Measurements from ENCODE around the gene RPL27. TPM values are rescaled to one million over a fixed set of nuclear protein-coding genes. Genes with fewer than 3 reads are reported as not detected.

The RPL27 gene
- total RNA-seq, 2 experiments from 2014 or later, result 1,923 to 1,951 TPM

DNA sequence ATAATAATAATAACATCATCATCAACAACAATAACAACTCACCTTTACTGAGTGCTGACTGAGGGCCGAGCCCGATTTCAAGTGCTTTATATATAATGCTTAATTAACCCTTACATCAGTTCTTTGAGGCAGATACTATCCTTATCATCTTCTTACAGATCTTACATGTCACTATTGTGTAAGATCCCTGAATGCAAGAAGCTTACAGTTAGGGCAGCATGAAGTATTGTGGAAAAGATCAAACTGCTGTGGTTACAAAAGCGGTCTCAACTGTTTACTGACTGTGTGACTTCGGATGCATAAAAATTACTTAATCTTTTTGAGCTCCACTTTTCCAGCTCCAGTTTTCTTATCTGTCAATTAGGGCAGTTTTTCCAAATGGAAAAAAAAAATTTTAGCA is 20.7 kb downstream of the RPL27 start:
- Histone ChIP-seq H3K9me3 (ENCODE audit: control insufficient read depth in 1 of 2, insufficient read depth in 1 of 2, low read length in 2 of 2) (no peaks in the 10 kb centered on the region), H3K36me3 (ENCODE audit: insufficient read depth, low read length) (peaks cover 14% of the 10 kb centered on the region), H3K4me3 (ENCODE audit: low read length) (no peak overlapping the region), H3K27me3 (ENCODE audit: control insufficient read depth in 1 of 2, insufficient read depth in 2 of 2, low read length in 2 of 2) (no peaks in the 10 kb centered on the region), H3K4me1 (ENCODE audit: insufficient read depth, low read length) (peaks cover 42% of the 10 kb centered on the region), H3K27ac (ENCODE audit: low read depth in 1 of 2, low read length in 2 of 2) (peak overlapping the region in 1 of 2 donors; percentile 22)
- POLR2A ChIA-PET, result interaction anchor here (0.7 to 2.6 kb wide), 5 partner anchors 12 to 465 kb away, joined by 3 to 11 read pairs (median 3); partner anchors contain the start of genes DHX8, IFI35 and RPL27
- intact Hi-C loops (cut with DNase I, micrococcal nuclease), result no loop called here
- H3K4me1 Mint-ChIP-seq (ENCODE audit: low read depth), result peaks cover 41% of the 10 kb centered on the region
- DNase-seq (peak in 1 of 14 experiments; percentile 36), ATAC-seq (ENCODE audit: poor library complexity) (no peak)
- H3K27ac Mint-ChIP-seq, result peak overlapping the region; percentile 67
- H3K36me3 Mint-ChIP-seq (ENCODE audit: low read depth), result peaks cover 20% of the 10 kb centered on the region
- H3K4me3 Mint-ChIP-seq, result peak overlapping the region; percentile 61
- no peaks in the 10 kb centered on the region for H3K9me3 Mint-ChIP-seq
- TF ChIP-seq, protein P1, sequence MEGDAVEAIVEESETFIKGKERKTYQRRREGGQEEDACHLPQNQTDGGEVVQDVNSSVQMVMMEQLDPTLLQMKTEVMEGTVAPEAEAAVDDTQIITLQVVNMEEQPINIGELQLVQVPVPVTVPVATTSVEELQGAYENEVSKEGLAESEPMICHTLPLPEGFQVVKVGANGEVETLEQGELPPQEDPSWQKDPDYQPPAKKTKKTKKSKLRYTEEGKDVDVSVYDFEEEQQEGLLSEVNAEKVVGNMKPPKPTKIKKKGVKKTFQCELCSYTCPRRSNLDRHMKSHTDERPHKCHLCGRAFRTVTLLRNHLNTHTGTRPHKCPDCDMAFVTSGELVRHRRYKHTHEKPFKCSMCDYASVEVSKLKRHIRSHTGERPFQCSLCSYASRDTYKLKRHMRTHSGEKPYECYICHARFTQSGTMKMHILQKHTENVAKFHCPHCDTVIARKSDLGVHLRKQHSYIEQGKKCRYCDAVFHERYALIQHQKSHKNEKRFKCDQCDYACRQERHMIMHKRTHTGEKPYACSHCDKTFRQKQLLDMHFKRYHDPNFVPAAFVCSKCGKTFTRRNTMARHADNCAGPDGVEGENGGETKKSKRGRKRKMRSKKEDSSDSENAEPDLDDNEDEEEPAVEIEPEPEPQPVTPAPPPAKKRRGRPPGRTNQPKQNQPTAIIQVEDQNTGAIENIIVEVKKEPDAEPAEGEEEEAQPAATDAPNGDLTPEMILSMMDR (IDR thresholded peaks at IDR 0.05), result no peak
- H3K27me3 Mint-ChIP-seq, result no peaks in the 10 kb centered on the region
- CTCF ChIA-PET, result interaction anchor here (1.2 kb wide), 1 partner anchor 21 kb away, joined by 3 read pairs; the partner anchor contains the start of gene RPL27

DNA sequence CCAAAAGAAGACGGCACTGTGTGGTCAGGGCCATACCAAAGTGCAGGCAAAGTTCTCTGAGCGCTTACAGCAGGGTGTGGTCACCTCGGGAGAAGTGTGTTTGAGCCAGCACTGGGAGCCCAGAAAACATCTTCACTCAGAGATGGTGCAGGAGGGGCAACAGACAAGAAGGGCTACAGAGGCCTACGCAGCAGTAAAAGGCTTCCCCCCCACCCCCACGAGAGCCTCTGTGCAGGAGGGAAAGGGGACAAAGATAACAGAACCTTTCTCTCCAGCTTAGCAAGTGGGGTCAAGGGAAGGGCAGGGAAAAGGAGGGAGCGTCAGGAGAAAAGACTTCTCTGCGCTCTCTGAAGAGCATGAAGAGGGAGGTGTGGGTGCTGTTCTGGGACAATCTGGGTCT is 21.2 kb downstream of the RPL27 start:
- H3K4me3 Mint-ChIP-seq, result peak overlapping the region; percentile 86
- TF ChIP-seq, protein P1 (IDR thresholded peaks at IDR 0.05), result no peak
- H3K4me1 Mint-ChIP-seq (ENCODE audit: low read depth), result peaks cover 45% of the 10 kb centered on the region
- H3K4me3 ChIP-seq (ENCODE audit: low read length), result no peak overlapping the region
- no peaks in the 10 kb centered on the region for H3K9me3 Mint-ChIP-seq
- POLR2A ChIA-PET, result interaction anchor here (0.7 to 2.6 kb wide), 4 partner anchors 12 to 341 kb away, joined by 3 to 11 read pairs (median 4); partner anchors contain the start of genes IFI35 and RPL27
- peaks cover 10% of the 10 kb centered on the region for H3K36me3 ChIP-seq (ENCODE audit: insufficient read depth, low read length)
- CTCF ChIA-PET, result interaction anchor here (1.2 kb wide), 1 partner anchor 21 kb away, joined by 3 read pairs; the partner anchor contains the start of gene RPL27
- no peaks in the 10 kb centered on the region for H3K9me3 ChIP-seq (ENCODE audit: control insufficient read depth in 1 of 2, insufficient read depth in 1 of 2, low read length in 2 of 2)
- peaks cover 47% of the 10 kb centered on the region for H3K4me1 ChIP-seq (ENCODE audit: insufficient read depth, low read length)
- no peaks in the 10 kb centered on the region for H3K27me3 Mint-ChIP-seq
- no peak overlapping the region for H3K27ac ChIP-seq (ENCODE audit: low read depth in 1 of 2, low read length in 2 of 2)
- H3K27me3 ChIP-seq (ENCODE audit: control insufficient read depth in 1 of 2, insufficient read depth in 2 of 2, low read length in 2 of 2), result no peaks in the 10 kb centered on the region
- H3K27ac Mint-ChIP-seq, result peak overlapping the region; percentile 67
- DNase-seq (no peak), ATAC-seq (ENCODE audit: poor library complexity) (no peak)
- peaks cover 15% of the 10 kb centered on the region for H3K36me3 Mint-ChIP-seq (ENCODE audit: low read depth)
- intact Hi-C loops (cut with DNase I, micrococcal nuclease), result no loop called here

DNA sequence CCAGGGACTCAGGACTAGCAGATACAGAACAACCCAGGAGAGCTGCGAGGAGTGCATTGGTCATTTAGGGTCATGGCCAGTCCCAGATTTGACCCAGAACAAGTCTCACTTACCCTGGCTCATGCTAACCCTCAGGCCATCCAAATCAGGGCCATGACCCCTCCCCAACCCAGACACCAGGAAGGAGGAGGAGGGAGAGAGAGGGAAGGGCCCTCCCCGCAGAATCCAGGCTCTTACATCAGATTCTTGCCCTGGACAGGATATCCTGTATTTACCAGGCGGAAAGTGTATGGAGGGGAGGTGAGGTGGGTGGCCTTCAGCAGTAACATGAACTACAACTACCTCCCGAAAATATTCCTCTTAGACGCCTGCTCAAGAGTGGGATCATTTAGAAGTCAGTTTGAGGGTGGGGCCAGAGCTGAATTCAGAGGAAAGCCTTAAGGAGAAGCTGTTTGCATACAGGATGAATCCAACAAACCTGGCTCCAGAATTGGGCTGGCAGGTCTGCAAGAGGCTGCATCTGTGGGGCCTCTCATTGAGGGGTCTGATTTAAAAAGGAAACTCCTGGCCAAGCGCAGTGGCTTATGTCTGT is 21.9 kb downstream of the RPL27 start:
- H3K36me3 ChIP-seq (ENCODE audit: insufficient read depth, low read length), result peaks cover 7% of the 10 kb centered on the region
- ATAC-seq (ENCODE audit: poor library complexity) (no peak), DNase-seq (no peak)
- Mint-ChIP-seq H3K9me3 (no peaks in the 10 kb centered on the region), H3K36me3 (ENCODE audit: low read depth) (peaks cover 8% of the 10 kb centered on the region), H3K27ac (peak overlapping the region; percentile 67), H3K4me3 (peak overlapping the region; percentile 86), H3K4me1 (ENCODE audit: low read depth) (peaks cover 50% of the 10 kb centered on the region), H3K27me3 (no peaks in the 10 kb centered on the region)
- ChIA-PET POLR2A (interaction anchor here (1.1 to 4.1 kb wide), 4 partner anchors 14 to 341 kb away, joined by 3 to 24 read pairs (median 14); partner anchors contain the start of genes IFI35 and RPL27), CTCF (no interaction called here)
- no peak overlapping the region for H3K27ac ChIP-seq (ENCODE audit: low read depth in 1 of 2, low read length in 2 of 2)
- TF ChIP-seq, protein P1 (IDR thresholded peaks at IDR 0.05), result no peak
- H3K4me3 ChIP-seq (ENCODE audit: low read length), result no peak overlapping the region
- peaks cover 52% of the 10 kb centered on the region for H3K4me1 ChIP-seq (ENCODE audit: insufficient read depth, low read length)
- intact Hi-C loops (cut with DNase I, micrococcal nuclease), result loop anchor here (2.0 to 10.0 kb wide), 5 partner anchors 13 to 367 kb away; partner anchors contain the start of genes IFI35 (in 2 of the 2), BRCA1 (in 1 of the 2) and TMEM106A (in 1 of the 2)
- no peaks in the 10 kb centered on the region for H3K27me3 ChIP-seq (ENCODE audit: control insufficient read depth in 1 of 2, insufficient read depth in 2 of 2, low read length in 2 of 2)
- H3K9me3 ChIP-seq (ENCODE audit: control insufficient read depth in 1 of 2, insufficient read depth in 1 of 2, low read length in 2 of 2), result no peaks in the 10 kb centered on the region

All from CD4-positive, alpha-beta T cell (primary cell).